Endothelial cell of umbilical vein (primary cell): ENCODE results near the gene SNORC. TPM values are rescaled to one million over a fixed set of nuclear protein-coding genes. Genes with fewer than 3 reads are reported as not detected.

Experiments
- BruUV-seq: library from RNA; stranded (reverse); fragments of 400-500 nt; replicated peaks from 2 replicates; lab custom pipeline; 2021; lab: Mats Ljungman, UMichigan
- CTCF ChIA-PET: fragments of 300-600, 350-600 bp; sonication (Branson Sonifier 250); formaldehyde crosslinking; loops from one replicate; lab custom pipeline; 2021; ENCODE audit warnings: antibody characterized with exemption, inconsistent platforms; lab: Charles Lee
- POLR2A ChIA-PET: fragments of 300-600, 350-600 bp; sonication (Branson Sonifier 250); formaldehyde crosslinking; loops from one replicate; lab custom pipeline; 2021; ENCODE audit warnings: antibody characterized with exemption, inconsistent platforms; lab: Charles Lee
- DNase-seq: peaks from one replicate; pipeline ENCODE4 v3.0.0-alpha.2; 2011; ENCODE audit warnings: low read depth, low spot score
- FAIRE-seq: peaks from 2 replicates; lab custom pipeline; 2011; peaks lifted over from hg19 to GRCh38; lab: Jason Lieb, UNC
- H2AFZ ChIP-seq: 2 replicates; pipeline ENCODE4 v1.6.0; 2012; ENCODE audit warnings: low read depth, low read length, control low read depth, inconsistent platforms
- H3K27ac ChIP-seq: 2 replicates; pipeline ENCODE4 v1.5.1; 2011; ENCODE audit warnings: low read depth, mild to moderate bottlenecking, control low read depth, low read length, moderate library complexity; ENCODE audit not compliant: insufficient read depth
- H3K27me3 ChIP-seq, 2 experiments: 2 replicates each; pipeline versions ENCODE4 v1.6.0 to v1.6.1; 2011; ENCODE audit warnings: low read length in 2 of 2, mixed read lengths in 1 of 2; ENCODE audit not compliant: control insufficient read depth in 2 of 2, insufficient read depth in 2 of 2
- H3K36me3 ChIP-seq, 2 experiments: 2 replicates in 1 of 2; 3 replicates in 1 of 2; pipeline ENCODE4 v1.5.1; 2011; ENCODE audit warnings: low read length in 2 of 2, mild to moderate bottlenecking in 1 of 2, moderate library complexity in 1 of 2; ENCODE audit not compliant: control insufficient read depth in 2 of 2, insufficient read depth in 2 of 2; ENCODE audit errors: extremely low read depth in 1 of 2
- H3K4me1 ChIP-seq: 3 replicates; pipeline ENCODE4 v1.5.1; 2011; ENCODE audit warnings: mild to moderate bottlenecking, low read length; ENCODE audit not compliant: control insufficient read depth, insufficient read depth; ENCODE audit errors: extremely low read depth
- H3K4me2 ChIP-seq: 2 replicates; pipeline ENCODE4 v1.6.1; 2011; ENCODE audit warnings: low read length, control low read depth, mixed read lengths; ENCODE audit not compliant: insufficient read depth
- H3K4me3 ChIP-seq, 3 experiments: fragments of 200-600 bp in 1 of 3; sonication (generic), shearing (Covaris generic) in 1 of 3; replicated peaks in 1 of 3; 2 replicates each; pipeline ENCODE4 v1.5.1; 2011 to 2016; ENCODE audit warnings: control low read depth in 3 of 3, low read length in 3 of 3, mild to moderate bottlenecking in 2 of 3, inconsistent platforms in 1 of 3, low read depth in 1 of 3, moderate library complexity in 1 of 3; ENCODE audit not compliant: insufficient read depth in 1 of 3
- H3K79me2 ChIP-seq: 2 replicates; pipeline ENCODE4 v1.6.0; 2012; ENCODE audit warnings: low read length, inconsistent platforms; ENCODE audit not compliant: control insufficient read depth, insufficient read depth
- H3K9ac ChIP-seq: replicated peaks from 2 replicates; pipeline ENCODE3; 2011; ENCODE audit warnings: low read length, control low read depth; ENCODE audit not compliant: insufficient read depth; ENCODE audit errors: extremely low read depth
- H3K9me1 ChIP-seq: replicated peaks from 3 replicates; pipeline ENCODE4 v1.6.0; 2011; ENCODE audit warnings: mild to moderate bottlenecking, low read length; ENCODE audit not compliant: control insufficient read depth, insufficient read depth; ENCODE audit errors: extremely low read depth
- H3K9me3 ChIP-seq: replicated peaks from 2 replicates; pipeline ENCODE4 v1.5.1; 2012; ENCODE audit warnings: low read length, inconsistent platforms; ENCODE audit not compliant: control insufficient read depth, insufficient read depth
- H4K20me1 ChIP-seq: replicated peaks from 2 replicates; pipeline ENCODE3; 2011; ENCODE audit warnings: mild to moderate bottlenecking, low read length; ENCODE audit not compliant: control insufficient read depth, insufficient read depth; ENCODE audit errors: extremely low read depth
- EZH2 ChIP-seq: IDR thresholded peaks from 2 replicates; pipeline ENCODE4 v1.6.1; 2012; ENCODE audit warnings: borderline replicate concordance, low read depth, mild to moderate bottlenecking, moderate library complexity, low read length, inconsistent platforms; ENCODE audit not compliant: severe bottlenecking
- FOS ChIP-seq: IDR thresholded peaks from 2 replicates; pipeline ENCODE4 v1.6.1; 2011; ENCODE audit warnings: mild to moderate bottlenecking, low read length, moderate library complexity, borderline replicate concordance; ENCODE audit not compliant: insufficient read depth
- GATA2 ChIP-seq: IDR thresholded peaks from 2 replicates; pipeline ENCODE4 v1.7.0; 2011; ENCODE audit warnings: low read depth, mild to moderate bottlenecking, moderate library complexity, mixed read lengths, low read length; ENCODE audit not compliant: insufficient read length, insufficient read depth
- JUN ChIP-seq: IDR thresholded peaks from 2 replicates; pipeline ENCODE4 v1.6.1; 2011; ENCODE audit warnings: borderline replicate concordance, low read depth; ENCODE audit not compliant: insufficient read length, insufficient read depth
- MYC ChIP-seq: IDR thresholded peaks from one replicate; pipeline ENCODE4 v1.6.1; 2011; ENCODE audit warnings: mild to moderate bottlenecking, low read depth, low read length
- POLR2A ChIP-seq: IDR thresholded peaks from 2 replicates; pipeline ENCODE4 v1.6.1; 2012; ENCODE audit warnings: low read depth, mild to moderate bottlenecking, control low read depth, low read length
- POLR2AphosphoS5 ChIP-seq: IDR thresholded peaks from 2 replicates; pipeline ENCODE4 v1.6.1; 2012; ENCODE audit warnings: low read depth, mild to moderate bottlenecking, control low read depth, low read length, moderate library complexity; ENCODE audit not compliant: insufficient read depth
- dilution Hi-C: fragments of 300-500 bp; cut with MboI; formaldehyde crosslinking; loops from one replicate; pipeline ENCODE4 v1.15.0; 2019; ENCODE audit warnings: low sequenced_read_pairs; ENCODE audit not compliant: extremely low pct_ligation_motif_present
- intact Hi-C: fragments of 100-400 bp; cut with micrococcal nuclease; formaldehyde crosslinking; loops from one replicate; pipeline ENCODE4 v1.10.0; 2022
- polyA plus RNA-seq, 4 experiments: library from polyadenylated mRNA; depleted of rRNA in 3 of 4; stranded (reverse) in 3 of 4; unstranded in 1 of 4; fragments of >200 nt; gene quantifications; 2 replicates each; pipeline versions ENCODE4 v1.2.1 to v1.2.3, GENCODE V29; 2011 to 2012; ENCODE audit warnings: missing spikeins in 1 of 4
- total RNA-seq: library from RNA; stranded (reverse); gene quantifications from 2 replicates; pipeline ENCODE4 v1.2.3, GENCODE V29; 2021
- TF ChIP-seq, protein P1 (sequence below): IDR thresholded peaks from 2 replicates; pipeline ENCODE4 v1.6.1; 2011; ENCODE audit not compliant: insufficient read depth, insufficient read length
- TF ChIP-seq, protein P2 (sequence below), 2 donors: IDR thresholded peaks; 1 replicate in 1 of 2; 2 replicates in 1 of 2; pipeline ENCODE4 v1.5.1; 2011; ENCODE audit warnings: low read length in 2 of 2, mild to moderate bottlenecking in 2 of 2, moderate library complexity in 2 of 2, control low read depth in 1 of 2, inconsistent platforms in 1 of 2, low read depth in 1 of 2; ENCODE audit not compliant: insufficient read depth in 1 of 2; ENCODE audit errors: extremely low read depth in 1 of 2

SNORC gene
- total and polyA plus RNA-seq, 2 donors (not counting 3 experiments of a cell fraction or from before 2014, with no cell fraction given), result 1.4 to 4.0 TPM

DNA sequence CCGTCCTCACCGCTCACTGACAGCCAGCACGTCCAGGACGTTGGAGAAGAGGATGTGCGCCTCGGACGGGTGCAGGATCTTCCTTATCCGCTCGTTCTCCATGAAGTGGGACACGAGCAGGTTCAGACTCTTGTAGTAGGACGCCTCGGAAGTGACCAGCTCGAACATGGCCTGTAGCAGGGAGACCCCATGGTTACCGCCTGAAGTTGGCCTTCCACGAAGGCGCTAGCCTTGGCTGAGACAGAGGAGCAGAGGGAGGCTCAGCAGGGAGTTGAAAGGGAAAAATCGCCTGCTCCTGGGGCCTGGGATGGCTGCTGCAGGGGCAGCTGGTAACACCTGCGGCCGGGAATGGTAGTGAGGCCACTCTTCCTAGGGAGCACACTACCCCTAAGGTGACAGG lies 24.7 kb downstream of the SNORC start:
- no peak overlapping the region for H3K27ac ChIP-seq
- no peak overlapping the region for H3K4me3 ChIP-seq
- dilution Hi-C loops (no loop called here), intact Hi-C loops (no loop called here)
- ChIA-PET CTCF (interaction anchor here (1.1 kb wide), 1 partner anchor 278 kb away, joined by 3 read pairs; no protein-coding TSS in a partner anchor), POLR2A (no interaction called here)
- TF ChIP-seq MYC (no peak), JUN (no peak), POLR2AphosphoS5 (no peak), FOS (no peak), GATA2 (no peak), EZH2 (no peak), POLR2A (no peak)
- TF ChIP-seq, protein P1, sequence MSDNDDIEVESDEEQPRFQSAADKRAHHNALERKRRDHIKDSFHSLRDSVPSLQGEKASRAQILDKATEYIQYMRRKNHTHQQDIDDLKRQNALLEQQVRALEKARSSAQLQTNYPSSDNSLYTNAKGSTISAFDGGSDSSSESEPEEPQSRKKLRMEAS, result no peak
- TF ChIP-seq, protein P2, sequence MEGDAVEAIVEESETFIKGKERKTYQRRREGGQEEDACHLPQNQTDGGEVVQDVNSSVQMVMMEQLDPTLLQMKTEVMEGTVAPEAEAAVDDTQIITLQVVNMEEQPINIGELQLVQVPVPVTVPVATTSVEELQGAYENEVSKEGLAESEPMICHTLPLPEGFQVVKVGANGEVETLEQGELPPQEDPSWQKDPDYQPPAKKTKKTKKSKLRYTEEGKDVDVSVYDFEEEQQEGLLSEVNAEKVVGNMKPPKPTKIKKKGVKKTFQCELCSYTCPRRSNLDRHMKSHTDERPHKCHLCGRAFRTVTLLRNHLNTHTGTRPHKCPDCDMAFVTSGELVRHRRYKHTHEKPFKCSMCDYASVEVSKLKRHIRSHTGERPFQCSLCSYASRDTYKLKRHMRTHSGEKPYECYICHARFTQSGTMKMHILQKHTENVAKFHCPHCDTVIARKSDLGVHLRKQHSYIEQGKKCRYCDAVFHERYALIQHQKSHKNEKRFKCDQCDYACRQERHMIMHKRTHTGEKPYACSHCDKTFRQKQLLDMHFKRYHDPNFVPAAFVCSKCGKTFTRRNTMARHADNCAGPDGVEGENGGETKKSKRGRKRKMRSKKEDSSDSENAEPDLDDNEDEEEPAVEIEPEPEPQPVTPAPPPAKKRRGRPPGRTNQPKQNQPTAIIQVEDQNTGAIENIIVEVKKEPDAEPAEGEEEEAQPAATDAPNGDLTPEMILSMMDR (IDR thresholded peaks at IDR 0.05; ENCODE audit: extremely low read depth in 1 of 2, insufficient read depth in 1 of 2, low read depth in 1 of 2, low read length in 2 of 2), result no peak
- H4K20me1 ChIP-seq, result no peaks in the 10 kb centered on the region
- no peak overlapping the region for H3K9ac ChIP-seq
- H3K4me2 ChIP-seq, result no peak overlapping the region
- DNase-seq (no peak), FAIRE-seq (no peak)
- no peaks in the 10 kb centered on the region for H3K9me3 ChIP-seq
- no peaks in the 10 kb centered on the region for H3K36me3 ChIP-seq
- H3K4me1 ChIP-seq, result no peaks in the 10 kb centered on the region
- BruUV-seq, result no TSS peak
- no peak overlapping the region for H2AFZ ChIP-seq
- no peaks in the 10 kb centered on the region for H3K9me1 ChIP-seq
- no peaks in the 10 kb centered on the region for H3K79me2 ChIP-seq
- no peaks in the 10 kb centered on the region for H3K27me3 ChIP-seq
